ENCODE results near the gene ATP6AP2.

Gene ATP6AP2

DNA sequence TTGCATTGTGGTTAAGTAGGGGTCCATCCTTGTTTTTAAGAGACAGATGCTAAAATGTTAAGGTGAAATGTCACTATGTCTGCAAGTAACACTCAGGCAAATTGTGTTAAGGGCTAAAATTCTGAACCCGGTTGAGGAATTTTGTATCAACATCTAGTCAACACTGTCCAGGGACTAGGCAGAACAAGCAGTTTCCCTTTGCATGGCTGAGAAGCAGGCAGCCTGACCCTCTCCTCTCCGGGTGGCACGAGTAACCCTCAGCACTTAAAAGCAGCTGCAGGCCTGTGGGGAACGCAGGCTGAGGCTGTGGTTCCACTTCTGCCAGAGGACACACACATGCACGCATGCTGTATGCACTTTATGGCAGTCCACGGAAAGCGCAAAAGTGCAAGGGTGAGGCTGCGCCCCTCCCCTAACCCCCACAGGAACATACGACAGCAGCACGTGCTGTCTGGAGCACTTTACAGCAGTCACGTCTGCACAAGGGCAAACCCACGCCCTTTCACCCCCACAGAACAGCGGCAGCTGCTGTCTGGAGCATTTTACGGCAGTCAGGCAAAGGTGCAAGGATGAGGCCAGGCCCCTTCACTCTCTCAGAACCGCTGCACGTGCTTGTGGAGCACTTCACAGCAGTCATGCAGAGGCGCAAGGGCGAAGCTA lies 41.8 kb downstream of the ATP6AP2 start:
- no peak overlapping the region for H3K9ac ChIP-seq (ENCODE audit: low read length)
- H3K27ac ChIP-seq (ENCODE audit: low read length): no peak overlapping the region
- H3K4me3 ChIP-seq (ENCODE audit: low read length): no peak overlapping the region
- H3K36me3 ChIP-seq (ENCODE audit: control insufficient read depth, low read depth, low read length): no peaks in the 10 kb centered on the region
- H3K27me3 ChIP-seq (ENCODE audit: control insufficient read depth, insufficient read depth, low read length): no peaks in the 10 kb centered on the region
- no peaks in the 10 kb centered on the region for H3K9me3 ChIP-seq (ENCODE audit: control insufficient read depth, low read depth, low read length)
- no peaks in the 10 kb centered on the region for H3K4me1 ChIP-seq (ENCODE audit: control insufficient read depth, low read depth, low read length)

DNA sequence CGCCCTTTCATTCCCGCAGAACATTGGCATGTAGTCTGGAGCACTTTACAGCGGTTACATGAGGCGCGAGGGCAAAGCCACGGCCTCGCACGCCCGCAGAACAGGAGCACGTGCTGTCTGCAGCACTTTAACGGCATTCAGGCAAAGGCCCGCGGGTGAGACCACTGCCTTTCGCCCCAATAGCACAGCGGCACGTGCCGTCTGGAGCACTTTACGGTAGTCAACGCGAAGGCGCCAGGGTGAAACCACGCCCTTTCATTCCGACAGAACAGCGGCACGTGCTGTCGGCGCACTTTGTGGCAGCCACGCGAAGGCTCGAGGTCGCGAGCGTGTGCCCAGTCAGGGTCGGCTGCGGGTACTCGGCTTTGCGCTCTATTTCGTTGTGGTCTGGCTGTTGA lies 42.4 kb downstream of the ATP6AP2 start, which contains the start of gene MPC1L:
Gene MPC1L, plus strand, starts transcription at position 290 of the 398 bp plus-strand sequence. CDS start 138 bp downstream, outside the sequence.
- H3K27me3 ChIP-seq (ENCODE audit: control insufficient read depth, insufficient read depth, low read length): no peaks in the 10 kb centered on the region
- no peaks in the 10 kb centered on the region for H3K4me1 ChIP-seq (ENCODE audit: control insufficient read depth, low read depth, low read length)
- H3K27ac ChIP-seq (ENCODE audit: low read length): no peak within 1 kb of the TSS
- H3K9ac ChIP-seq (ENCODE audit: low read length): no peak within 1 kb of the TSS
- no peaks in the 10 kb centered on the region for H3K36me3 ChIP-seq (ENCODE audit: control insufficient read depth, low read depth, low read length)
- H3K4me3 ChIP-seq (ENCODE audit: low read length): no peak within 1 kb of the TSS
- no peaks in the 10 kb centered on the region for H3K9me3 ChIP-seq (ENCODE audit: control insufficient read depth, low read depth, low read length)

DNA sequence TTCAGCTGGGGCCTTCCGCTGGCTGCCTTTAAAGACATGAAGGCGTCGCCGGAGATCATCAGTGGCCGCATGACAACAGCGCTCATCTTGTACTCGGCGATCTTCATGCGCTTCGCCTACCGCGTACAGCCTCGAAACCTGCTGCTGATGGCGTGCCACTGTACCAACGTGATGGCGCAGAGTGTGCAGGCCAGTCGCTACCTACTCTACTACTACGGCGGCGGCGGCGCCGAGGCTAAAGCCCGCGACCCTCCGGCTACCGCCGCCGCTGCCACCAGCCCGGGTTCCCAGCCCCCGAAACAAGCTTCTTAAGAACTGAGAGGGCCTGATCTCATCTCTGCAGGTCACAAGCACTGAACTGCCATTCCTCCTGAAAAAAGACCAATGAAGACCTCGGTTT lies 42.9 kb downstream of the ATP6AP2 start:
- no peaks in the 10 kb centered on the region for H3K4me1 ChIP-seq (ENCODE audit: control insufficient read depth, low read depth, low read length)
- no peaks in the 10 kb centered on the region for H3K27me3 ChIP-seq (ENCODE audit: control insufficient read depth, insufficient read depth, low read length)
- H3K27ac ChIP-seq (ENCODE audit: low read length): no peak overlapping the region
- no peak overlapping the region for H3K4me3 ChIP-seq (ENCODE audit: low read length)
- H3K36me3 ChIP-seq (ENCODE audit: control insufficient read depth, low read depth, low read length): no peaks in the 10 kb centered on the region
- H3K9ac ChIP-seq (ENCODE audit: low read length): no peak overlapping the region
- H3K9me3 ChIP-seq (ENCODE audit: control insufficient read depth, low read depth, low read length): no peaks in the 10 kb centered on the region

DNA sequence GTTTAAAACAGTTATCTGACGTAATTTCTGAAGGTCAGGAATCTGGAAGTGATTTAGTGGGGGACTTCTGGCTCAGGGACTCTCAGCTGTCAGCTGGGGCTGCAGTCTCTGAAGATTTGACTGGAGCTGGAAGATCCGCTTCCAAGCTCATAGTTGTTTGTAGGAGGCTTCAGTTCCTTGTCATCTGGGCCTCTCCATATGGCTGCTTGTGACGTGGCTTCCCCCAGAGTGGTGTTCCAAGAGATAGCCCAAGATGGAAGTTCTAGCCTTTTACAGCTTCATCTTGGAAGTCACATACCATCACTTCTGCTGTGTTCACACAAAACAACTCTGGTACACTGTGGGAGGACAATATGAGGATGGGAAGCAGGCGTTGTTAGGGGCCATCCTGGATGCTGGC lies 44.5 kb downstream of the ATP6AP2 start:
- Histone ChIP-seq H3K9ac (ENCODE audit: low read length) (no peak overlapping the region), H3K4me3 (ENCODE audit: low read length) (no peak overlapping the region), H3K4me1 (ENCODE audit: control insufficient read depth, low read depth, low read length) (no peaks in the 10 kb centered on the region), H3K9me3 (ENCODE audit: control insufficient read depth, low read depth, low read length) (no peaks in the 10 kb centered on the region), H3K36me3 (ENCODE audit: control insufficient read depth, low read depth, low read length) (peaks cover 6% of the 10 kb centered on the region), H3K27ac (ENCODE audit: low read length) (no peak overlapping the region), H3K27me3 (ENCODE audit: control insufficient read depth, insufficient read depth, low read length) (no peaks in the 10 kb centered on the region)

DNA sequence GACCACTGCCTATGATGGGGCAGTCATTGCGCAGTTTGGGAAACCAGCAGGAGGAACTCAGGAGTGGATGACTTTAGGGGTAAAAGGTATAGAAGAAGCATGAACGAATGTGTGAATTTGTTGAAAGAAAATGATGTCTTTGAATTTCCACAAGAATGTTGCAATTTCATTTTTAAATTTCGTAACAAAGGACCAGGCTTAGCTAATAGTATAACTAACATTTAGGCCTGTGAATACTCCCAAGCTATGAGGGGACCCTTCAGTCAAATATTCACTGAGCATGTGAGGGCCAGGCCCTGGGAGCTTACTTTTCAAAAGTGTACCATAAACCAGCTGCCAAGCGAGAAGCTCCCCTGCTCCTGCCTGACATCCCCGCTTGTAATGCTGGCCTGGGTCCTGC lies 47.7 kb downstream of the ATP6AP2 start:
- Histone ChIP-seq H3K4me1 (ENCODE audit: control insufficient read depth, low read depth, low read length) (no peaks in the 10 kb centered on the region), H3K9me3 (ENCODE audit: control insufficient read depth, low read depth, low read length) (no peaks in the 10 kb centered on the region), H3K9ac (ENCODE audit: low read length) (no peak overlapping the region), H3K4me3 (ENCODE audit: low read length) (no peak overlapping the region), H3K27me3 (ENCODE audit: control insufficient read depth, insufficient read depth, low read length) (no peaks in the 10 kb centered on the region), H3K36me3 (ENCODE audit: control insufficient read depth, low read depth, low read length) (peaks cover 10% of the 10 kb centered on the region), H3K27ac (ENCODE audit: low read length) (no peak overlapping the region)

DNA sequence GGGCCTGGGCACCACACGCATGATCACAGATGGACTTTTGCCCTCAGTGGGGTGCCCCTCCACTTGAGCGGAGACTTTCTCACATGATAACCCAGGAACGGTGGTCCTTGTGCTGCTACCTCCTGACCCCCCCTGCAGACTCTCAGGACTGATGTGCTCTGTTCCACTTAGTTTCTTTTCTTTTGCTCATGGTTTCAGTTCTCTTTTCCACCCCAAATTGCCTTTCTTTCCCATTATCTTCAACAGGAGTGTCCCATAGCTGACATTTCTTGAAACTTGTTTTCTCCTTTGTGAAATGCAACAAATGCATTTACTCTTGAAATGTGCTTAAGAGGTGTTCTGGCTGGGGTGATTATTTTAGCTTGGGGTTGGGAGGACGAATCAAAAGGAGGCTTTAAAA lies 51.4 kb downstream of the ATP6AP2 start:
- Histone ChIP-seq H3K27me3 (ENCODE audit: control insufficient read depth, insufficient read depth, low read length) (no peaks in the 10 kb centered on the region), H3K4me3 (ENCODE audit: low read length) (no peak overlapping the region), H3K9me3 (ENCODE audit: control insufficient read depth, low read depth, low read length) (no peaks in the 10 kb centered on the region), H3K9ac (ENCODE audit: low read length) (no peak overlapping the region), H3K36me3 (ENCODE audit: control insufficient read depth, low read depth, low read length) (peaks cover 24% of the 10 kb centered on the region), H3K4me1 (ENCODE audit: control insufficient read depth, low read depth, low read length) (no peaks in the 10 kb centered on the region), H3K27ac (ENCODE audit: low read length) (no peak overlapping the region)

DNA sequence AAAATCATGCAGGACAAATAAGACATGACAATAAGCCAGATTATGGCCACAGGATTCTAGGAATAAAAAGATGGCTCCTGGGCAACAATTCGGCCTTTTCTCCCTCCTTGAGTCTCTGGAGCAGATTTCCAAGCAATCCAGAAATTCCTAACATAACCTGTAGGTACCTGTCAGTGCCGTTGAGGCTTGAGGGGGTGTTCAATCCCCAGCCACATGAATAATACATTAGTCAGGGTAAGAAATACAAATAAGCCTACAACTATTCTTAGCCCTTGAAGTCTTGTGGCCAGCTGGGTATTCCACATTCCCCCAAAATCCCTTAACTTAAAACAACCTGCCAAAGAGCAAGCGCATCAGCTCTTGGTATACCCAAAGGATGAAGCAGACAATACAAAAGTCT lies 56.9 kb downstream of the ATP6AP2 start:
- H3K9me3 ChIP-seq (ENCODE audit: control insufficient read depth, low read depth, low read length): no peaks in the 10 kb centered on the region
- H3K4me1 ChIP-seq (ENCODE audit: control insufficient read depth, low read depth, low read length): no peaks in the 10 kb centered on the region
- H3K4me3 ChIP-seq (ENCODE audit: low read length): no peak overlapping the region
- no peaks in the 10 kb centered on the region for H3K27me3 ChIP-seq (ENCODE audit: control insufficient read depth, insufficient read depth, low read length)
- peaks cover 24% of the 10 kb centered on the region for H3K36me3 ChIP-seq (ENCODE audit: control insufficient read depth, low read depth, low read length)
- H3K9ac ChIP-seq (ENCODE audit: low read length): no peak overlapping the region
- no peak overlapping the region for H3K27ac ChIP-seq (ENCODE audit: low read length)

DNA sequence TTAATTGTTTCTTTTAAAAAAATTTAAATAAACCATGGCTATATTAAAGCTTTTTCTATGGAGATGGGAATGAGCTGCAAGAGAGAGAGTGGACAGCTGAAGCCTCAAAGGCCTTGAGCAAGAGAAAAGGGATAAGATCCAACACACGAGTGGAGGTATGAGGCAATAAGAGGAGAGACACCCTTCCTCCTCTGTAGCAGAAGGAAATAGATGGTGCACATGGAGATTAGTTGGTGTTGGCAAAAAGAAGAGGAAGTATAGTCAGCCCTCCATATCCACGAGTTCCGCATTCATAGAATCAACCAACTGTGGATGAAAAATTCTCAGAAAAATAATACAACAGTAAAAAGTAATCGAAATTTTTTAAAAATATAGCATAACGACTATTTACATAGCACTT lies 63.4 kb downstream of the ATP6AP2 start:
- H3K9ac ChIP-seq (ENCODE audit: low read length): no peak overlapping the region
- H3K4me1 ChIP-seq (ENCODE audit: control insufficient read depth, low read depth, low read length): no peaks in the 10 kb centered on the region
- H3K36me3 ChIP-seq (ENCODE audit: control insufficient read depth, low read depth, low read length): peaks cover 2% of the 10 kb centered on the region
- no peaks in the 10 kb centered on the region for H3K27me3 ChIP-seq (ENCODE audit: control insufficient read depth, insufficient read depth, low read length)
- H3K9me3 ChIP-seq (ENCODE audit: control insufficient read depth, low read depth, low read length): no peaks in the 10 kb centered on the region
- H3K27ac ChIP-seq (ENCODE audit: low read length): no peak overlapping the region
- no peak overlapping the region for H3K4me3 ChIP-seq (ENCODE audit: low read length)

DNA sequence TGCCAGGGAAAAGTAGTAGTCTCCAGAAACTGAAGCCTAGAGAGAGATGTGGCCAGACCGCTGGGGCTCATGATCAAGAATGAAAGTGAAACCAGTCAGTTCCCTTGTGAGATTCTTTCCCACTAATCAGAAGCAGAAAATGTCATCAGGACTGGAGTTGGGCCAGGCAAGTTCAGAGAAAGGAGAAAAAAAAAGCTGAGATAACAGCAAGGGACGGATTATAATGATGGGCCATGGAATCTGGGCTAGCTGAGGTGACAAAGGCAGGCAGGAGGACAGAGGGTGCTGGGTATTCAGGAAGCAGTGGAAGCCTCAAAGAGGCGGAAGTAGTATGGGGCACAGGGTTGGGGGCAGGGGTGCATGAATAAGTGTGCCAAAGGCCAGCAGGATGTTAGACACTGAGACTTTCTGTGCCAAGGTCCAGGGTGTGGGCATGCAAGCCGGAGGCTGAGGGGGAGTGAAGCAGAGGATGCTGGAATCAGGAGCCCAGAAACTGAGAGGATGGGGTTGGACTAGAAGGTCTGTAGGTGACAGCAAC lies 64.1 kb downstream of the ATP6AP2 start:
- Histone ChIP-seq H3K36me3 (ENCODE audit: control insufficient read depth, low read depth, low read length) (peaks cover 3% of the 10 kb centered on the region), H3K9me3 (ENCODE audit: control insufficient read depth, low read depth, low read length) (no peaks in the 10 kb centered on the region), H3K9ac (ENCODE audit: low read length) (no peak overlapping the region), H3K27me3 (ENCODE audit: control insufficient read depth, insufficient read depth, low read length) (no peaks in the 10 kb centered on the region), H3K4me3 (ENCODE audit: low read length) (no peak overlapping the region), H3K4me1 (ENCODE audit: control insufficient read depth, low read depth, low read length) (no peaks in the 10 kb centered on the region), H3K27ac (ENCODE audit: low read length) (no peak overlapping the region)

DNA sequence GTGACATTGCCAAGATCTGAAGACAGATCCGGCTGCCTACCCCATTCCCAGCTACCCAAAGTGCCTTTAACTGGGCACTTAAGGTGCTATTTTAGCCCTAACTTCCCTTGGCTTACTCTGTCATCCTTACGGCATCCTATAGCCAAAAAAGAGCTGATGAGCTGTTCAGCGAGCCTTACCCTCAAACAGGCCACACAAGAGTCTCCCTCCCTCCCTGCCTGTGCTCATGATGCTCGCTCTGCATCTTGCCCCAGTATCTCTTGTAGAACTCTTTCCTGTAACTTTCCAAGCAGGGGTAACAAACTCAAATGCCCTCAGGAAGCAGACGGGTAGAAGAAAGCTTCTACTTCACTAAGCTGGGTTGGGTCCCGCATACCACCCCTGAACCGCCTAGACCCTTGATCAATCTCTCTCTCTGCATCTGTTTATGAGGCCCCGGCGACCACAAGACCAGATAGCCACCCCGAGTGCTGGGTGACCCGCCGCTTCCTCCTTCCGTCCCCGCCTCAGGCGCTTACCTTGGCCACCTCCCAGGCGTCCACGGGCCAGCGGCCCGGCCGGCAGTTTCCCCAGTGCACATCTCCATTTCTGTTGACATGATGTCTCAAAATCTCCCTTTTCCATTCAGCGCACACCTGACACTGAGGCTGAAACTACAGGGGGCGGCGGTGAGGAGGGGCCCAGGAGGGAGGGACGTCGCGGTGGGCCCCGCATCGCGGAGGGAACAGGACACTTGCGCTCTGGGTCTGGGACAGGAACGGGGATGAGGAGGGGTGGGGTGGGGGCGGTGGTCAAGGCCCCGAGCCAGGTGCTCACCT lies 65.9 kb downstream of the ATP6AP2 start:
- Histone ChIP-seq H3K27ac (ENCODE audit: low read length) (no peak overlapping the region), H3K36me3 (ENCODE audit: control insufficient read depth, low read depth, low read length) (peaks cover 11% of the 10 kb centered on the region), H3K27me3 (ENCODE audit: control insufficient read depth, insufficient read depth, low read length) (no peaks in the 10 kb centered on the region), H3K9me3 (ENCODE audit: control insufficient read depth, low read depth, low read length) (no peaks in the 10 kb centered on the region), H3K4me1 (ENCODE audit: control insufficient read depth, low read depth, low read length) (no peaks in the 10 kb centered on the region), H3K9ac (ENCODE audit: low read length) (peak overlapping the region; percentile 63), H3K4me3 (ENCODE audit: low read length) (peak overlapping the region; percentile 66)

DNA sequence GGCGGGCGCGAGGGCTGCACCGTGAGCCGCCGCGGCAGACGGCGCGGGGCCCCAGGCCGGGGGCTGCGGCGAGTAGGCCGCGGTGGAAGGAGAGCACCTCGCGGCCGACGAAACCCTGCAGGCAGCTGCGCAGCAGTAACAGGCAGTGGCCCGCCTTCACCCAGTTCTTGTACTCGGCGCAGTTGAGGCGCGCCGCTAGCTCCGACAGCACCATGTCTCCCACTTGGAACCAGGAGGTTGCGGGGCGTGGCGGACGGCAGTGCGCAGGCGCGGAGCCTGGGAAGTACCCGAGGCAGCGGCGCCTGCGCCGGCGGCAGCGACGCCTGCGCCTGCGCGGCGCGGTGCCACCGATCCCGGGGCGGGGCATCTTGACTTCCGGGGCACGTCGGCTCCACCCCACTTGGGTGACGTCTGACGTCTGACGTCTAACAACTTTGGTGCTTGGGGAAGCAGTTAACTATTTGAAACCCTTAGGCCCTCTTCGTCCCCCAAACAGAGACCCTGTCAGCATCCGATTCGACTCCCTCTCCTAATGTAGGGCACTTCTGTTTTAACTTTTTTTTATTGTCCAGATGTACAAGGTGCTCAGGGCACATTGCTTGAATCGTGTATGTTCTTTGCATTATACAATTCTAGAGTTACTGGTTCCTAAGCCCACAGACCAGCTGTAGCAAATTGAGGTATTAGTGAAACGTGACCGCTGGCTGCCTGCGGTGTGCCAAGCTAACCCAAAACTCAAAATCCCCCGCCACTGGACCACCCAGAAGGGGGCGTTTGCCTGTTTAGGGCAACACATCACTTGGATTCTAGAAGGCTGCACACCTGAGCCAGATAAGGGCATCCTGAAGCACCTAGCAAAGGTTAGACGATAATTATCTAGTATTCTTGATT lies 66.8 kb downstream of the ATP6AP2 start, which contains the start of gene CXorf38:
Gene CXorf38, minus strand, starts transcription at position 255 of the 891 bp plus-strand sequence. Its CDS starts 41 bp downstream, at position 214.
- Histone ChIP-seq H3K9me3 (ENCODE audit: control insufficient read depth, low read depth, low read length) (no peaks in the 10 kb centered on the region), H3K27ac (ENCODE audit: low read length) (peak within 1 kb of the TSS; percentile 55), H3K27me3 (ENCODE audit: control insufficient read depth, insufficient read depth, low read length) (no peaks in the 10 kb centered on the region), H3K4me1 (ENCODE audit: control insufficient read depth, low read depth, low read length) (no peaks in the 10 kb centered on the region), H3K4me3 (ENCODE audit: low read length) (peak within 1 kb of the TSS; percentile 66), H3K36me3 (ENCODE audit: control insufficient read depth, low read depth, low read length) (peaks cover 13% of the 10 kb centered on the region), H3K9ac (ENCODE audit: low read length) (peak within 1 kb of the TSS; percentile 63)

All from iPS-18a (cell line).